Right ventricle myocardium inferior (tissue), 1 donor: Measurements from ENCODE around the gene SHCBP1. TPM values are rescaled to one million over a fixed set of nuclear protein-coding genes. Genes with fewer than 3 reads are reported as not detected.
"Not testable (repeated sequence)": the region's sequence is repeated elsewhere in the genome, so short reads cannot be mapped to it uniquely, and the experiment has no call there.

Experiments used
- ATAC-seq: fragments of 200-7000 bp; cut with Tn5 transposase; one replicate; pipeline ENCODE4 v1.9.1; 2020; ENCODE audit warnings: mild to moderate bottlenecking, moderate library complexity
- DNase-seq: peaks from one replicate; pipeline ENCODE4 v3.0.0; 2021; ENCODE audit errors: missing footprints
- intact Hi-C: fragments of 100-400 bp; cut with DNase I; formaldehyde crosslinking; loops from one replicate; pipeline ENCODE4 v1.11.0; 2022
- long read RNA-seq: library from polyadenylated mRNA; unstranded; transcript quantifications from one replicate; pipeline ENCODE4 v2.0.0, GENCODE V29; 2021
- total RNA-seq: library from RNA; stranded (reverse); fragmentation: NEBNext Ultra II Directional; extraction: Animal tissue kit (Norgen Biotek cat#: 25700); gene quantifications from one replicate; pipeline ENCODE4 v1.2.1, GENCODE V29; 2021
- donor health status: DM: no; HTN: yes; CAD: no; lungs with severe emphysema.

The SHCBP1 gene
- 1.0 TPM for total RNA-seq
- long read RNA-seq: 0 reads

- DNase-seq (peak; percentile 92), ATAC-seq (peak; percentile 86)
- intact Hi-C loops: no loop called here
Observed at GRCh38 chr16:46621006-46621933, at the start of gene SHCBP1. Gene SHCBP1, minus strand, starts transcription at chr16:46621379. Its CDS starts 20 bp downstream, at chr16:46621359.

- DNase-seq: no peak
- intact Hi-C loops: no loop called here
- ATAC-seq: no peak
Observed at GRCh38 chr16:46662123-46662522, 40.9 kb upstream of the SHCBP1 start.

GRCh38 chr16:46658925-46659324 lies 37.7 kb upstream of the SHCBP1 start:
- peak; percentile 72 for ATAC-seq
- intact Hi-C loops: no loop called here
- DNase-seq: peak; percentile 67

- intact Hi-C loops: no loop called here
- ATAC-seq (no peak), DNase-seq (no peak)
Observed at GRCh38 chr16:46651305-46651704, 30.1 kb upstream of the SHCBP1 start.

- no peak for DNase-seq
- intact Hi-C loops: no loop called here
Observed at GRCh38 chr16:46650254-46650623, 29.1 kb upstream of the SHCBP1 start.

GRCh38 chr16:46649588-46650253 lies 28.5 kb upstream of the SHCBP1 start:
- DNase-seq (peak; percentile 74), ATAC-seq (peak; percentile 95)
- intact Hi-C loops: no loop called here

More at GRCh38 chr16:46650254-46650623, 29.1 kb upstream of the SHCBP1 start:
- ATAC-seq: peak; percentile 78

GRCh38 chr16:46648656-46649055 lies 27.5 kb upstream of the SHCBP1 start:
- no peak for ATAC-seq
- intact Hi-C loops: no loop called here
- DNase-seq: no peak

GRCh38 chr16:46638947-46639925 lies 18.1 kb upstream of the SHCBP1 start:
- intact Hi-C loops: no loop called here
- no peak for DNase-seq
- ATAC-seq: peak; percentile 73

- intact Hi-C loops: no loop called here
- ATAC-seq (no peak), DNase-seq (no peak)
Observed at GRCh38 chr16:46632778-46633733, 11.9 kb upstream of the SHCBP1 start.

- intact Hi-C loops: no loop called here
- DNase-seq (no peak), ATAC-seq (peak; percentile 42)
Observed at GRCh38 chr16:46629331-46630219, 8.4 kb upstream of the SHCBP1 start.

- ATAC-seq (no peak), DNase-seq (no peak)
- intact Hi-C loops: no loop called here
Observed at GRCh38 chr16:46627746-46628145, 6.6 kb upstream of the SHCBP1 start.

- intact Hi-C loops, DNase-seq, ATAC-seq: not testable (repeated sequence)
Observed at GRCh38 chr16:46626681-46627080, 5.5 kb upstream of the SHCBP1 start.

GRCh38 chr16:46624862-46625261 lies 3.7 kb upstream of the SHCBP1 start:
- ATAC-seq, intact Hi-C loops: not testable (repeated sequence)

GRCh38 chr16:46623707-46624106 lies 2.5 kb upstream of the SHCBP1 start:
- DNase-seq, intact Hi-C loops: not testable (repeated sequence)
- peak; percentile 49 for ATAC-seq

More at GRCh38 chr16:46624862-46625261, 3.7 kb upstream of the SHCBP1 start:
- not testable (repeated sequence) for DNase-seq

GRCh38 chr16:46623246-46623645 lies 2.1 kb upstream of the SHCBP1 start:
- intact Hi-C loops, DNase-seq: not testable (repeated sequence)
- ATAC-seq: peak; percentile 65

- ATAC-seq: no peak
- DNase-seq: no peak
- intact Hi-C loops: no loop called here
Observed at GRCh38 chr16:46621934-46622676, 926 bp upstream of the SHCBP1 start.
